GM06990 (cell line): ENCODE data around the gene SNRPE.
A peak's percentile ranks its signal among the peaks of the same experiment; 100 is the strongest.
"Not testable (repeated sequence)": the region's sequence is repeated elsewhere in the genome, so short reads cannot be mapped to it uniquely, and the experiment has no call there.

Experiments used
- DNase-seq: peaks from one replicate; pipeline ENCODE4 v3.0.0-alpha.2; 2011; ENCODE audit not compliant: insufficient read length; ENCODE audit errors: extremely low read depth
- H3K27me3 ChIP-seq: replicated peaks from 2 replicates; pipeline ENCODE4 v1.6.0; 2011; ENCODE audit warnings: low read length; ENCODE audit not compliant: control insufficient read depth, insufficient read depth
- H3K36me3 ChIP-seq: 2 replicates; pipeline ENCODE4 v1.5.1; 2011; ENCODE audit warnings: low read length; ENCODE audit not compliant: control insufficient read depth, insufficient read depth
- H3K4me3 ChIP-seq: replicated peaks from 2 replicates; pipeline ENCODE4 v1.5.1; 2011; ENCODE audit warnings: low read depth, mild to moderate bottlenecking, control low read depth, low read length
- TF ChIP-seq, protein P1 (sequence below): IDR thresholded peaks from 2 replicates; pipeline ENCODE4 v1.5.1; 2011; ENCODE audit warnings: low read length, control low read depth, mild to moderate bottlenecking, inconsistent platforms; ENCODE audit not compliant: insufficient read depth, poor library complexity, severe bottlenecking

Gene SNRPE

DNA sequence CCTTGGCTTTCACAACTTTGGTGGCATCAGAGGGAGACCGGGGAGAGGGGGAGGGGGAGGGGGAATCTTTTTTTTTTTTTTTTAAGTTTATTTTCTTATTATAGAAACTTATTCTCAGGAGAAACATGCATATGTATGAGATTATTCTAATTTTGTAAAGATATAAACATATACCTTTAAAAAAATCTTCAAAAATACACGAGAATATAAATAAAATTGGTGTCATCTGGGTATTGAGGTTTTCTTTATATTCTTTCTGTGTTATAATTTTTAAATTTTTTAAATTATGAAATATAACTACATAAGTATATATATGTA lies 18.9 kb upstream of the SNRPE start:
- H3K36me3 ChIP-seq: peaks cover 13% of the 10 kb centered on the region
- no peak for DNase-seq
- H3K4me3 ChIP-seq: no peak overlapping the region
- no peaks in the 10 kb centered on the region for H3K27me3 ChIP-seq
- TF ChIP-seq, protein P1, sequence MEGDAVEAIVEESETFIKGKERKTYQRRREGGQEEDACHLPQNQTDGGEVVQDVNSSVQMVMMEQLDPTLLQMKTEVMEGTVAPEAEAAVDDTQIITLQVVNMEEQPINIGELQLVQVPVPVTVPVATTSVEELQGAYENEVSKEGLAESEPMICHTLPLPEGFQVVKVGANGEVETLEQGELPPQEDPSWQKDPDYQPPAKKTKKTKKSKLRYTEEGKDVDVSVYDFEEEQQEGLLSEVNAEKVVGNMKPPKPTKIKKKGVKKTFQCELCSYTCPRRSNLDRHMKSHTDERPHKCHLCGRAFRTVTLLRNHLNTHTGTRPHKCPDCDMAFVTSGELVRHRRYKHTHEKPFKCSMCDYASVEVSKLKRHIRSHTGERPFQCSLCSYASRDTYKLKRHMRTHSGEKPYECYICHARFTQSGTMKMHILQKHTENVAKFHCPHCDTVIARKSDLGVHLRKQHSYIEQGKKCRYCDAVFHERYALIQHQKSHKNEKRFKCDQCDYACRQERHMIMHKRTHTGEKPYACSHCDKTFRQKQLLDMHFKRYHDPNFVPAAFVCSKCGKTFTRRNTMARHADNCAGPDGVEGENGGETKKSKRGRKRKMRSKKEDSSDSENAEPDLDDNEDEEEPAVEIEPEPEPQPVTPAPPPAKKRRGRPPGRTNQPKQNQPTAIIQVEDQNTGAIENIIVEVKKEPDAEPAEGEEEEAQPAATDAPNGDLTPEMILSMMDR: no peak

DNA sequence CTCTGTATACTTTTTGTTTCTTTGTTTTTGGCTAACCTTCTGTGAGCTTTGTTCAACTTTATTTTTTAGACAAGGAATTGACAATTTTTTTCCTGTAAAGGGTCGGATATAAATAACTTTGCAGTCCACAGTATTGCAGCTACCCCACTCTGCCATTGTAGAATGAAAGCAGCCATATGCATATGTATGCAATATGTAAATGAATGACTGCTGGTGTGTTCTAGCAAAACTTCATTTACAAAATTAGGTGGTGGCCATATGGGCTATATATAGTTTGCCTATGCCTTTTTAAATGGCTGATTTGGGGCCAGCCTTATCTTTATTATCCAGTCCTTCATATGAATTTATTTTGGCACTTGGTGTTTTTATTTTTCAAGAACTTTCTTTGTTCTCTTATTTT lies 18.0 kb upstream of the SNRPE start:
- H3K36me3 ChIP-seq: peaks cover 10% of the 10 kb centered on the region
- TF ChIP-seq, protein P1: no peak
- no peak for DNase-seq

DNA sequence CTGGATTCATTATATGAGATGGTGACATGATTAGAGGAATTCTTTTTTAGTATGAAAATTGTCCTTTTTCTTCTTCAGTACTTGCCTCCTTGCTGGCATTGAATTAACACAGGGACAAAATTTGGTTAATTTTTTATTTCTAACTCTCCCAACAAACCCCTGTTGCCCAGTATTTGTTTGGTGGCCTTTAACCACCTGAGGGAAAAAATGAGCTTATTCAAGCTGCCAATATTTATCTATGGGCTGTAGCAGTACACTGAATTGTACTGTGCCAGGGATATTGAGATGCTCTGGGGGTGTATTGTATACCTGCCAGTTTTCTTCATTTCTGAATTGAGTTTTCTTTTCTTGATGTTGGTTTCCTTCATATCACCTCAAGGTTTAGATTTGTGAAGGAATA lies 8.3 kb upstream of the SNRPE start:
- peaks cover 12% of the 10 kb centered on the region for H3K36me3 ChIP-seq
- DNase-seq, H3K27me3 ChIP-seq, H3K4me3 ChIP-seq: not testable (repeated sequence)

More for the DNA sequence above, 18.0 kb upstream of the SNRPE start:
- Histone ChIP-seq H3K4me3 (no peak overlapping the region), H3K27me3 (no peaks in the 10 kb centered on the region)

DNA sequence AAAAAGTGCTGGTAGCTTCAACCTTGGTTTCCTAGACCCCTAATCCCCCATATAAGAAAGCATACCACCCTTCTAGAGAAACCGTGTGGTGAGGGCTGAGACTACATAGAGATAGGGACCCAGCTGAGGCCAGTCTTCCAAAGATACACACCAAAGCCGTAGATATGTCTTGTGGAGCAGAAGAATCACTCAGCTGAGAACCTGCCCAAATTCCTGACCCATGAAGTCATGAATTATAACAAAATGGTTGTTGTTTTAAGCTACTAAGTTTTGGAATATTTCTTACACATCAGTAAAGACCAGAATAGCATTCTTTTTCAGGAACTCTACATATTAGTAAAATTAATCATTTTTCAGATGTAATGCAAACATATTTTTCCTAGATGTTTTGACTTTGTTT lies 3.3 kb upstream of the SNRPE start:
- TF ChIP-seq, protein P1: no peak
- H3K27me3 ChIP-seq: no peaks in the 10 kb centered on the region
- peaks cover 3% of the 10 kb centered on the region for H3K36me3 ChIP-seq
- no peak for DNase-seq
- H3K4me3 ChIP-seq: no peak overlapping the region

DNA sequence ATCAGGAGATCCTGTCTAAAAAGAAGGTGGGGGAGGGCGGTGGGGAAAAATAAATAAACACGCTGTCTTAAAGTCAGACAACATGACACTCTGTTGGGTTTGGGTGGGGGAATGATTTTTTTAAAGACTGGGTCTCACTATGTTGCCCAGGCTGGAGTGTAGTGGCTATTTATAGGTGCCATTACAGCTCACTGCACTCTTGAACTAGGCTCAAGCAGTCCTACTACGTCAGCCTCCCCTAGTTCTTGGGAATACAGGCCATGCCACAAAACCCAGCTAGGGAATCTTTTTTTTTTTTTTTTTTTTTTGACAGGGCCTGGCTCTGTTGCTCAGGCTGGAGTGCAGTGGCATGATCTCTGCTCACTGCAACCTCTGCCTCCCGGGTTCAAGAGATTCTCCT lies 2.4 kb upstream of the SNRPE start:
- TF ChIP-seq, protein P1: no peak
- Histone ChIP-seq H3K27me3 (no peaks in the 10 kb centered on the region), H3K36me3 (peaks cover 2% of the 10 kb centered on the region; the same call in 1 of the 2 replicates), H3K4me3 (no peak overlapping the region)
- no peak for DNase-seq

DNA sequence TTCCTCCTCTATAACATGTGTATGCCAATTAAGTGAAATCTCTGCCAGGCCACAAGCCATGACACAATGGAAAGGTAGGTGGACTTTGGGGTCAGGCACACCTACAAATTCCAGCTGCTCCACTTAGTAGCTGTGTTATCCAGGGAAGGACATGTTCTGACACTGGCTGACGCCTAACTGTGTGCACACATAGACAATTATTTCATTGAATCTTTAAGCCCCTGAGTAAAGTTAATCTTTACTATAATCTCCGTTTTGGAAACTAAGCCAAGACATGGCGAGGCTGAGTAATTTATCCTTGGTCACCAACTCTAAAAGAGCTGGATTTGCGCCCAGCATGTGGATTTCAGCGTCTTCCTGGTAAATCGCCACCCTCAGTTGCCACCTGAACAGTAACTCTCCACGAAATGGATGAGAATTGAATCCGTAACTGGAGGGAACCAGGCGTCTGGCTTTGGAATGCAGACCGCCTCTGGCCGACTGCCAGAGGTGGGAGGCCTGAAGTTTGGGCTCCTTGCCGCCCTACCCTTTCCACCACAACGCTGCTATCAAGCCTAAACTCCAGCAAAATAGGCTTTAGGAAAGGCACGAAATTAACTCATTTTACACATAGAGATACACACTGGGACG lies 888 bp upstream of the SNRPE start:
- TF ChIP-seq, protein P1: no peak
- DNase-seq: peak; percentile 23
- H3K36me3 ChIP-seq: peaks cover 9% of the 10 kb centered on the region; the same call in 1 of the 2 replicates
- H3K4me3 ChIP-seq: peak overlapping the region; percentile 37; the same call in 1 of the 2 replicates
- no peaks in the 10 kb centered on the region for H3K27me3 ChIP-seq
